PC-3 (cell line): ENCODE data around the gene PHC2. TPM values are rescaled to one million over a fixed set of nuclear protein-coding genes. Genes with fewer than 3 reads are reported as not detected.

Source experiments
- ATAC-seq: fragments of 200-7000 bp; cut with Tn5 transposase; 2 replicates; pipeline ENCODE4 v1.9.1; 2020; ENCODE audit warnings: mild to moderate bottlenecking, moderate library complexity
- BruUV-seq: library from RNA; stranded (reverse); fragments of 400-500 nt; replicated peaks from 2 replicates; lab custom pipeline; 2021; lab: Mats Ljungman, UMichigan
- CTCF ChIA-PET: fragments of 300-600 bp; sonication (Branson Sonifier 250); formaldehyde crosslinking; loops from one replicate; lab custom pipeline; 2022; ENCODE audit warnings: antibody characterized with exemption; lab: Charles Lee
- POLR2A ChIA-PET: fragments of 300-600 bp; sonication (Branson Sonifier 250); formaldehyde crosslinking; loops from one replicate; lab custom pipeline; 2022; ENCODE audit warnings: antibody characterized with exemption; ENCODE audit not compliant: unreplicated experiment; lab: Charles Lee
- DNase-seq: peaks from one replicate; pipeline ENCODE4 v3.0.0-alpha.2; 2015
- H2AFZ ChIP-seq: fragments of 300-600 bp; sonication (generic); 2 replicates; pipeline ENCODE4 v1.6.0; 2016; ENCODE audit warnings: antibody characterized with exemption, low read length
- H3F3A ChIP-seq: fragments of 300-600 bp; sonication (generic); one replicate; pipeline ENCODE4 v1.6.0; 2017; ENCODE audit warnings: antibody characterized with exemption, low read length, control low read depth, mild to moderate bottlenecking; ENCODE audit not compliant: unreplicated experiment
- H3K27ac ChIP-seq: fragments of 300-600 bp; sonication (generic); 2 replicates; pipeline ENCODE4 v1.5.1; 2016; ENCODE audit warnings: mild to moderate bottlenecking, low read length
- H3K27me3 ChIP-seq: fragments of 300-600 bp; sonication (generic); 2 replicates; pipeline ENCODE4 v1.6.1; 2016; ENCODE audit warnings: low read length, mixed read lengths
- H3K36me3 ChIP-seq: fragments of 300-600 bp; sonication (generic); 2 replicates; pipeline ENCODE4 v1.6.1; 2016; ENCODE audit warnings: low read depth, mixed run types, low read length, mixed read lengths
- H3K4me1 ChIP-seq: fragments of 300-600 bp; sonication (generic); 2 replicates; pipeline ENCODE4 v1.5.1; 2016; ENCODE audit warnings: low read length; ENCODE audit not compliant: insufficient read depth
- H3K4me2 ChIP-seq: fragments of 300-600 bp; sonication (generic); 2 replicates; pipeline ENCODE4 v1.6.0; 2016; ENCODE audit warnings: low read length
- H3K4me3 ChIP-seq: fragments of 300-600 bp; sonication (generic); 2 replicates; pipeline ENCODE4 v1.5.1; 2016; ENCODE audit warnings: mild to moderate bottlenecking, low read length, mixed read lengths
- H3K79me2 ChIP-seq: fragments of 300-600 bp; sonication (generic); 2 replicates; pipeline ENCODE4 v1.6.1; 2017; ENCODE audit warnings: low read length, mixed read lengths
- H3K9ac ChIP-seq: fragments of 300-600 bp; sonication (generic); 2 replicates; pipeline ENCODE4 v1.6.0; 2016; ENCODE audit warnings: mild to moderate bottlenecking, low read length
- H3K9me2 ChIP-seq: fragments of 300-600 bp; sonication (generic); replicated peaks from 2 replicates; pipeline ENCODE4 v1.6.1; 2016; ENCODE audit warnings: mixed run types, low read length, mixed read lengths
- H3K9me3 ChIP-seq: fragments of 300-600 bp; sonication (generic); 2 replicates; pipeline ENCODE4 v1.6.1; 2016; ENCODE audit warnings: low read length, mixed read lengths
- H4K20me1 ChIP-seq: fragments of 300-600 bp; sonication (generic); 2 replicates; pipeline ENCODE4 v1.6.1; 2016; ENCODE audit warnings: low read length, mixed read lengths
- CTCF ChIP-seq: fragments of 300-600 bp; sonication (generic); conservative IDR thresholded peaks from 2 replicates; pipeline ENCODE4 v1.5.1; 2017; ENCODE audit warnings: antibody characterized with exemption, low read depth, mild to moderate bottlenecking, low read length
- EZH2 ChIP-seq: fragments of 300-600 bp; sonication (generic); IDR thresholded peaks from one replicate; pipeline ENCODE4 v1.6.1; 2017; ENCODE audit warnings: antibody characterized with exemption, mild to moderate bottlenecking, low read length; ENCODE audit not compliant: unreplicated experiment
- EZH2phosphoT487 ChIP-seq: fragments of 300-600 bp; sonication (generic); IDR thresholded peaks from 2 replicates; pipeline ENCODE4 v1.6.1; 2018; ENCODE audit warnings: mild to moderate bottlenecking, antibody characterized with exemption, low read length, borderline replicate concordance
- intact Hi-C: fragments of 100-400 bp; cut with micrococcal nuclease; formaldehyde crosslinking; loops from 2 replicates; pipeline ENCODE4 v1.9.0; 2023
- total RNA-seq: library from RNA; depleted of rRNA; stranded (reverse); fragments of >200 nt; gene quantifications from 2 replicates; pipeline ENCODE4 v1.2.3, GENCODE V29; 2014

PHC2 gene
- total RNA-seq, 1 experiment from 2014 or later: 134 TPM

- no peaks in the 10 kb centered on the region for H3K9me3 ChIP-seq
- TF ChIP-seq EZH2 (no peak), CTCF (no peak), EZH2phosphoT487 (no peak)
- POLR2A ChIA-PET: no interaction called here
- no peak overlapping the region for H3K27ac ChIP-seq
- no peaks in the 10 kb centered on the region for H3K4me1 ChIP-seq
- H3K36me3 ChIP-seq: no peaks in the 10 kb centered on the region
- H3K9me2 ChIP-seq: no peaks in the 10 kb centered on the region
- H3K79me2 ChIP-seq: no peaks in the 10 kb centered on the region
- intact Hi-C loops: no loop called here
- CTCF ChIA-PET: no interaction called here
- no peaks in the 10 kb centered on the region for H3K27me3 ChIP-seq
- no peak overlapping the region for H3K4me2 ChIP-seq
- H4K20me1 ChIP-seq: no peaks in the 10 kb centered on the region
- H3K9ac ChIP-seq: no peak overlapping the region
- H2AFZ ChIP-seq: no peak overlapping the region
- DNase-seq (no peak), ATAC-seq (no peak)
- no peak overlapping the region for H3K4me3 ChIP-seq
- BruUV-seq: no TSS peak
- H3F3A ChIP-seq: no peaks in the 10 kb centered on the region
Observed at GRCh38 chr1:33305816-33306652, 124.9 kb downstream of the PHC2 start.

GRCh38 chr1:33305016-33305415 is 125.9 kb downstream of the PHC2 start:
- Histone ChIP-seq H3K27me3 (no peaks in the 10 kb centered on the region), H3K4me3 (no peak overlapping the region), H3K79me2 (no peaks in the 10 kb centered on the region), H3K27ac (no peak overlapping the region), H3K9me2 (no peaks in the 10 kb centered on the region), H3K4me1 (no peaks in the 10 kb centered on the region), H3K36me3 (no peaks in the 10 kb centered on the region), H3F3A (no peaks in the 10 kb centered on the region), H2AFZ (no peak overlapping the region), H3K4me2 (no peak overlapping the region), H4K20me1 (no peaks in the 10 kb centered on the region), H3K9me3 (no peaks in the 10 kb centered on the region), H3K9ac (no peak overlapping the region)
- intact Hi-C loops: no loop called here
- no peak for DNase-seq
- no peak for TF ChIP-seq EZH2
- TF ChIP-seq CTCF: no peak
- no peak for TF ChIP-seq EZH2phosphoT487
- ATAC-seq: no peak
- CTCF ChIA-PET: no interaction called here
- POLR2A ChIA-PET: no interaction called here
- BruUV-seq: no TSS peak

- BruUV-seq: no TSS peak
Observed at GRCh38 chr1:33302325-33302724, 128.6 kb downstream of the PHC2 start.

More at GRCh38 chr1:33302325-33302724, 128.6 kb downstream of the PHC2 start:
- H3K9me2 ChIP-seq: no peaks in the 10 kb centered on the region
- no peak overlapping the region for H3K27ac ChIP-seq
- no peaks in the 10 kb centered on the region for H3F3A ChIP-seq
- H3K36me3 ChIP-seq: no peaks in the 10 kb centered on the region; the same call in 1 of the 2 replicates
- no peaks in the 10 kb centered on the region for H3K27me3 ChIP-seq
- H3K79me2 ChIP-seq: no peaks in the 10 kb centered on the region
- DNase-seq: no peak
- ChIA-PET POLR2A (no interaction called here), CTCF (no interaction called here)
- ATAC-seq: no peak
- H4K20me1 ChIP-seq: no peaks in the 10 kb centered on the region
- H3K4me2 ChIP-seq: no peak overlapping the region
- H2AFZ ChIP-seq: no peak overlapping the region
- TF ChIP-seq EZH2: no peak
- TF ChIP-seq CTCF: no peak
- TF ChIP-seq EZH2phosphoT487: no peak
- intact Hi-C loops: no loop called here
- no peak overlapping the region for H3K9ac ChIP-seq
- no peaks in the 10 kb centered on the region for H3K4me1 ChIP-seq
- no peaks in the 10 kb centered on the region for H3K9me3 ChIP-seq
- H3K4me3 ChIP-seq: no peak overlapping the region
